K562 (cell line): Measurements from ENCODE around the gene ABR. TPM values are rescaled to one million over a fixed set of nuclear protein-coding genes. Genes with fewer than 3 reads are reported as not detected.

Source experiments
- ATAC-seq: fragments of 200-7000 bp; cut with Tn5 transposase; 3 replicates; pipeline ENCODE4 v1.9.1; 2020; ENCODE audit warnings: moderate library complexity
- BruUV-seq: library from RNA; stranded (reverse); fragments of 400-500 nt; replicated peaks from 2 replicates; lab custom pipeline; 2021; lab: Mats Ljungman, UMichigan
- CTCF ChIA-PET: fragments of 300-600 bp; formaldehyde crosslinking; extraction: SDS; loops from one replicate; lab custom pipeline; 2021; ENCODE audit warnings: low intra/inter-chr PET ratio; lab: Yijun Ruan, JAX
- POLR2A ChIA-PET: fragments of 300-600, 350-650 bp; sonication (Branson Sonifier 250); formaldehyde crosslinking; extraction: SDS; loops from one replicate; lab custom pipeline; 2021; ENCODE audit warnings: antibody characterized with exemption, inconsistent platforms; lab: Yijun Ruan, JAX
- DNase-seq, 4 experiments: peaks; one replicate each; pipeline versions ENCODE4 v3.0.0 to v3.0.0-alpha.2; 2011 to 2018; ENCODE audit warnings: low spot score in 3 of 4, mixed read lengths in 3 of 4; ENCODE audit errors: extremely low read depth in 1 of 4
- FAIRE-seq: peaks from 2 replicates; lab custom pipeline; 2011; peaks lifted over from hg19 to GRCh38; lab: Jason Lieb, UNC
- H2AFZ ChIP-seq: 2 replicates; pipeline ENCODE4 v1.6.0; 2011; ENCODE audit warnings: low read depth, low read length, control low read depth, inconsistent platforms
- H3K27ac ChIP-seq: fragments of 200-600 bp; 3 replicates; pipeline ENCODE4 v1.8.0; 2011; ENCODE audit warnings: low read depth, mild to moderate bottlenecking, control low read depth, inconsistent platforms, low read length, moderate library complexity, mixed read lengths; ENCODE audit errors: extremely low read depth
- H3K27me3 ChIP-seq, 2 experiments: fragments of 300-600 bp in 1 of 2; 2 replicates in 1 of 2; 3 replicates in 1 of 2; pipeline versions ENCODE4 v1.6.0 to v1.8.0; 2011; ENCODE audit warnings: inconsistent platforms in 2 of 2, low read length in 2 of 2, mild to moderate bottlenecking in 1 of 2, mixed read lengths in 1 of 2, moderate library complexity in 1 of 2; ENCODE audit not compliant: control insufficient read depth in 2 of 2, insufficient read depth in 2 of 2
- H3K36me3 ChIP-seq: fragments of 300-600 bp; 3 replicates; pipeline ENCODE4 v1.8.0; 2011; ENCODE audit warnings: mild to moderate bottlenecking, low read length, inconsistent platforms; ENCODE audit not compliant: control insufficient read depth, insufficient read depth
- H3K4me1 ChIP-seq, 2 experiments: fragments of 200-600 bp in 1 of 2; replicated peaks in 1 of 2; 2 replicates in 1 of 2; 3 replicates in 1 of 2; pipeline versions ENCODE4 v1.5.1 to v1.8.0; 2011; ENCODE audit warnings: inconsistent platforms in 2 of 2, low read length in 2 of 2, mild to moderate bottlenecking in 1 of 2, mixed read lengths in 1 of 2, moderate library complexity in 1 of 2; ENCODE audit not compliant: control insufficient read depth in 2 of 2, insufficient read depth in 2 of 2
- H3K4me2 ChIP-seq: 2 replicates; pipeline ENCODE4 v1.6.1; 2011; ENCODE audit warnings: low read length, control low read depth, inconsistent platforms, mixed read lengths; ENCODE audit not compliant: insufficient read depth
- H3K4me3 ChIP-seq: fragments of 200-600 bp; sonication (generic), shearing (Covaris generic); 2 replicates; pipeline ENCODE4 v1.5.1; 2016; ENCODE audit warnings: control low read depth, inconsistent platforms
- H3K79me2 ChIP-seq: fragments of 200-600 bp; 3 replicates; pipeline ENCODE4 v1.8.0; 2011; ENCODE audit warnings: low read length, inconsistent platforms; ENCODE audit not compliant: control insufficient read depth, insufficient read depth
- H3K9ac ChIP-seq, 2 experiments: 2 replicates each; pipeline versions ENCODE4 v1.6.0 to v1.6.1; 2011; ENCODE audit warnings: low read depth in 2 of 2, low read length in 2 of 2, control low read depth in 1 of 2, inconsistent platforms in 1 of 2, mild to moderate bottlenecking in 1 of 2, mixed read lengths in 1 of 2; ENCODE audit not compliant: insufficient read depth in 1 of 2
- H3K9me1 ChIP-seq: one replicate; pipeline ENCODE4 v1.6.0; 2011; ENCODE audit warnings: inconsistent platforms, mild to moderate bottlenecking, low read length, moderate library complexity; ENCODE audit not compliant: control insufficient read depth, insufficient read depth
- H3K9me3 ChIP-seq: replicated peaks from 2 replicates; pipeline ENCODE4 v1.5.1; 2011; ENCODE audit warnings: low read depth, low read length, inconsistent platforms; ENCODE audit not compliant: control insufficient read depth, insufficient read depth
- H4K20me1 ChIP-seq: replicated peaks from 2 replicates; pipeline ENCODE4 v1.6.1; 2011; ENCODE audit warnings: low read length, inconsistent platforms, mixed read lengths; ENCODE audit not compliant: control insufficient read depth, insufficient read depth
- CTCF ChIP-seq, 3 experiments: IDR thresholded peaks in 2 of 3; conservative IDR thresholded peaks in 1 of 3; 2 replicates each; pipeline ENCODE4 v1.5.1; 2011 to 2012; ENCODE audit warnings: low read length in 3 of 3, mild to moderate bottlenecking in 3 of 3, control low read depth in 2 of 3, improper control_type of control experiment in 1 of 3, inconsistent platforms in 1 of 3, low read depth in 1 of 3, mixed read lengths in 1 of 3, moderate library complexity in 1 of 3; ENCODE audit not compliant: insufficient read depth in 2 of 3
- FOXJ3 ChIP-seq: sonication (generic); formaldehyde crosslinking; IDR thresholded peaks from 2 replicates; pipeline ENCODE4 v1.4.0; 2020; ENCODE audit warnings: mild to moderate bottlenecking, missing genetic modification reagents
- HNRNPLL ChIP-seq: fragments of 200-400 bp; formaldehyde crosslinking; IDR thresholded peaks from 2 replicates; pipeline ENCODE4 v1.6.1; 2017; ENCODE audit warnings: low read length, low read depth, mild to moderate bottlenecking; ENCODE audit not compliant: poor library complexity, severe bottlenecking
- HOXB6 ChIP-seq: fragments of 250-450 bp; sonication (Bioruptor Pico); IDR thresholded peaks from 2 replicates; pipeline ENCODE4 v1.5.1; 2022; ENCODE audit warnings: mild to moderate bottlenecking, borderline replicate concordance
- KAT7 ChIP-seq: sonication (generic); formaldehyde crosslinking; IDR thresholded peaks from 2 replicates; pipeline ENCODE4 v1.8.0; 2022; ENCODE audit warnings: missing genetic modification reagents, mild to moderate bottlenecking, borderline replicate concordance
- MAFK ChIP-seq: IDR thresholded peaks from 2 replicates; pipeline ENCODE4 v1.6.1; 2011; ENCODE audit warnings: low read length, improper control_type of control experiment
- SMC3 ChIP-seq: conservative IDR thresholded peaks from 2 replicates; pipeline ENCODE4 v1.6.1; 2011; ENCODE audit warnings: low read depth, low read length, improper control_type of control experiment; ENCODE audit not compliant: insufficient read depth
- UBTF ChIP-seq, 2 experiments: IDR thresholded peaks; 2 replicates each; pipeline ENCODE4 v1.6.1; 2012; ENCODE audit warnings: improper control_type of control experiment in 2 of 2, low read depth in 2 of 2, low read length in 2 of 2, borderline replicate concordance in 1 of 2
- ZNF277 ChIP-seq: fragments of 250-450 bp; sonication (Bioruptor Pico); IDR thresholded peaks from 2 replicates; pipeline ENCODE4 v1.8.0; 2022; ENCODE audit warnings: inconsistent platforms, mild to moderate bottlenecking, moderate library complexity, borderline replicate concordance
- ZNF316 ChIP-seq: fragments of 450-650 bp; IDR thresholded peaks from 2 replicates; pipeline ENCODE4 v1.6.1; 2016
- WGBS: fragments of 100-300 bp; shearing (Covaris generic); methylation state at CpG from one replicate; pipeline ENCODE4 v1.1.6; 2016; ENCODE audit warnings: low coverage, mixed read lengths; ENCODE audit not compliant: insufficient coverage; ENCODE audit errors: missing lambda C conversion rate; 5-methylcytosine and 5-hydroxymethylcytosine counted together
- in situ Hi-C: fragments of 300-500 bp; cut with MboI; formaldehyde crosslinking; loops from 4 replicates; pipeline ENCODE4 v1.15.0; 2018; ENCODE audit warnings: inconsistent platforms, mixed read lengths
- intact Hi-C: fragments of 100-400 bp; cut with micrococcal nuclease; formaldehyde crosslinking; loops from 2 replicates; pipeline ENCODE4 v1.14.2; 2022
- polyA plus RNA-seq, 8 experiments: library from polyadenylated mRNA; depleted of rRNA in 4 of 8; stranded (reverse) in 5 of 8; unstranded in 3 of 8; fragments of >200 nt; fragmentation: Nextera tagmentation in 2 of 8; fragmentation: Illumina TruSeq in 1 of 8; extraction: Ambion mirVana in 2 of 8; extraction: Trizol in 1 of 8; gene quantifications; 2 replicates each; pipeline versions ENCODE4 v1.2.1 to v1.2.3, GENCODE V29; 2011 to 2014; ENCODE audit warnings: inconsistent platforms in 1 of 8, missing spikeins in 1 of 8
- total RNA-seq, 7 experiments: library from RNA; depleted of rRNA in 6 of 7; stranded (reverse); fragments of >200 nt in 6 of 7; fragmentation: Illumina TruSeq in 2 of 7; extraction: Trizol in 2 of 7; gene quantifications; 2 replicates each; pipeline versions ENCODE4 v1.2.1 to v1.2.3, GENCODE V29; 2011 to 2021; ENCODE audit warnings: low replicate concordance in 1 of 7

ABR gene
- total and polyA plus RNA-seq, 9 of the 15 experiments (the other 6 are each of a cell fraction or from before 2014, with no cell fraction given) = 0.07 to 1.6 (median 0.37) TPM; not detected in 1

GRCh38 chr17:980406-981291 is 199.1 kb downstream of the ABR start (continued):
- TF ChIP-seq SMC3 (peak; percentile 45; the same call in 1 of the 2 replicates), ZNF316 (peak; percentile 71), ZNF277 (no peak)

- ATAC-seq (peak; percentile 93), FAIRE-seq (no peak), DNase-seq (peak; percentile 61 to 96 (median 94))
- POLR2A ChIA-PET = interaction anchor here (0.6 kb wide), 1 partner anchor 22 kb away, joined by 3 read pairs; no protein-coding TSS in a partner anchor
- 0% methylated on average over 7 of the region's 94 CpGs for WGBS
- intact Hi-C loops = loop anchor here (2.0 to 5.0 kb wide), 4 partner anchors 97 to 567 kb away; a partner anchor contains a TSS
- Histone ChIP-seq H3K9me1 (no peaks in the 10 kb centered on the region), H3K4me1 (peaks cover 0 to 25% of the 10 kb centered on the region in 2 experiments; a peak in 2 of 5 replicates), H2AFZ (peak within 1 kb of the TSS; percentile 80), H3K79me2 (no peaks in the 10 kb centered on the region), H3K4me2 (peak within 1 kb of the TSS; percentile 74; the same call in 1 of the 2 replicates), H3K27ac (no peak within 1 kb of the TSS), H3K36me3 (no peaks in the 10 kb centered on the region), H3K4me3 (peak within 1 kb of the TSS; percentile 37), H3K9me3 (no peaks in the 10 kb centered on the region), H3K27me3 (peaks cover 10 to 19% of the 10 kb centered on the region in 2 experiments; a peak in 4 of 5 replicates), H4K20me1 (no peaks in the 10 kb centered on the region), H3K9ac (peak within 1 kb of the TSS in 1 of 2 experiments; percentile 85; a peak in 2 of 4 replicates)
- CTCF ChIA-PET = interaction anchor here (3.0 kb wide), 1 partner anchor 185 kb away, joined by 16 read pairs; no protein-coding TSS in a partner anchor
- BruUV-seq = no TSS peak
- in situ Hi-C loops = loop anchor here (10.0 kb wide), 2 partner anchors 95 to 555 kb away; no protein-coding TSS in a partner anchor
- TF ChIP-seq HOXB6 (CRISPR knock-in tag) (no peak), FOXJ3 (CRISPR knock-in tag) (no peak), HNRNPLL (peak; percentile 25), CTCF (IDR thresholded peaks at IDR 0.05 in 2 of 3, conservative IDR thresholded peaks at IDR 0.05 in 1 of 3; ENCODE audit: insufficient read depth in 2 of 3, low read depth in 1 of 3, low read length in 3 of 3) (peak in 2 of 3 experiments; percentile 4 to 27; a peak in 1 of 6 replicates), KAT7 (CRISPR knock-in tag) (no peak), MAFK (no peak), UBTF (IDR thresholded peaks at IDR 0.05; ENCODE audit: borderline replicate concordance in 1 of 2, low read depth in 2 of 2, low read length in 2 of 2) (0 out of 4 replicates have a peak, but pooled peaks of 1 of the 2 experiments have one; percentile 20)
Observed at GRCh38 chr17:979539-980405, 200.0 kb downstream of the ABR start, which contains the start of gene NXN. Gene NXN, minus strand, starts transcription at chr17:979776.
